ENCODE data around the gene SERPIND1. TPM values are rescaled to one million over a fixed set of nuclear protein-coding genes. Genes with fewer than 3 reads are reported as not detected.

The SERPIND1 gene
- total and polyA plus RNA-seq, 2 experiments from 2014 or later: not detected

DNA sequence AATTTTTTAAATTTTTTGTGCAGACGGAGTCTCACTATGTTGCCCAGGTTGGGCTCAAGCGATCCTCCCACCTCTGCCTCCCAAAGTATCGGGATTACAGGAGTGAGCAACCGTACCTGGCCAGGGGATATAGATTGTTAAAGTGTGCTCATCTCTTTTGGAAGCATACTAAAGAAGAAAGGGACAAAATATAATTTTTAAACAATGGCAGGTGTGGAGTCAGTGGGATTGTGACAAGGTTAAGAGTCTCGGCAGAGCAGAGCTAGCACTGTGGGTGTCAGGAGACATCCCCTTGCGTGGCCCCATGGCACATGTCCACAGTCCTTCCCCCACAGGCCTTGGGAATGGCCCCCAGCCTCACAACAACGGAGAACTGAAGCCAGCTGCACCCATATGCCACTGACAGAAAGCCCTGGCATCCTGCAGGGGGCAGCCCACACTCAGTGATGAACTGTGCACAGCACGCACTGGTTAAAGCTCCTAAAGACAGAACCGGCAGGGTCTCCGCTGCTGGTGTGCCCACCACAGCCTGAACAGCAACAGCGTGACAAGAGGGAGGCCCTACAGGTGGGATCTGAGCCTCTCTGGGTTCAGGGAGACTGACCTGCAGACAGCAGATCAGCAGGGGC is 29.9 kb downstream of the SERPIND1 start:
- ATAC-seq: peak; percentile 97
- no peaks in the 10 kb centered on the region for H3K4me1 ChIP-seq (ENCODE audit: insufficient read depth)
- H4K20me1 ChIP-seq (replicated peaks; ENCODE audit: insufficient read depth): 0 out of 2 replicates have a peak, but pooled peaks cover 6% of the 10 kb centered on the region
- no peak overlapping the region; the same call in 1 of the 2 replicates for H3K27ac Mint-ChIP-seq
- no peaks in the 10 kb centered on the region for H3K4me1 Mint-ChIP-seq
- no peak overlapping the region for H2AFZ ChIP-seq
- H3K4me3 Mint-ChIP-seq: no peak overlapping the region
- no peaks in the 10 kb centered on the region for H3K27me3 ChIP-seq (ENCODE audit: insufficient read depth)
- no peaks in the 10 kb centered on the region for H3K27me3 Mint-ChIP-seq (ENCODE audit: insufficient read depth, low read depth, poor library complexity)
- H3F3A ChIP-seq (replicated peaks; ENCODE audit: low read depth): no peaks in the 10 kb centered on the region
- peaks cover 21% of the 10 kb centered on the region for H3K36me3 Mint-ChIP-seq (ENCODE audit: low read depth)
- no peaks in the 10 kb centered on the region for H3K9me2 ChIP-seq (ENCODE audit: insufficient read depth)
- H3K36me3 ChIP-seq (ENCODE audit: insufficient read depth): peaks cover 6% of the 10 kb centered on the region
- no peak overlapping the region for H3K27ac ChIP-seq (ENCODE audit: low read depth)
- no peak overlapping the region for H3K4me3 ChIP-seq
- H3K9me3 Mint-ChIP-seq: no peaks in the 10 kb centered on the region
- no peaks in the 10 kb centered on the region for H3K79me2 ChIP-seq (replicated peaks; ENCODE audit: insufficient read depth)
- TF ChIP-seq NANOG (IDR thresholded peaks at IDR 0.05; ENCODE audit: borderline replicate concordance) (no peak), EZH2 (IDR thresholded peaks at IDR 0.05; ENCODE audit: low read depth, unreplicated experiment) (no peak), ZNF114 (CRISPR knock-in tag; IDR thresholded peaks at IDR 0.05) (no peak), POLR2AphosphoS5 (IDR thresholded peaks at IDR 0.05; ENCODE audit: low read depth) (no peak), STAT1 (IDR thresholded peaks at IDR 0.05; ENCODE audit: unreplicated experiment) (no peak), CREB1 (CRISPR knock-in tag; IDR thresholded peaks at IDR 0.05; ENCODE audit: low read depth) (no peak)
- TF ChIP-seq, protein P1, sequence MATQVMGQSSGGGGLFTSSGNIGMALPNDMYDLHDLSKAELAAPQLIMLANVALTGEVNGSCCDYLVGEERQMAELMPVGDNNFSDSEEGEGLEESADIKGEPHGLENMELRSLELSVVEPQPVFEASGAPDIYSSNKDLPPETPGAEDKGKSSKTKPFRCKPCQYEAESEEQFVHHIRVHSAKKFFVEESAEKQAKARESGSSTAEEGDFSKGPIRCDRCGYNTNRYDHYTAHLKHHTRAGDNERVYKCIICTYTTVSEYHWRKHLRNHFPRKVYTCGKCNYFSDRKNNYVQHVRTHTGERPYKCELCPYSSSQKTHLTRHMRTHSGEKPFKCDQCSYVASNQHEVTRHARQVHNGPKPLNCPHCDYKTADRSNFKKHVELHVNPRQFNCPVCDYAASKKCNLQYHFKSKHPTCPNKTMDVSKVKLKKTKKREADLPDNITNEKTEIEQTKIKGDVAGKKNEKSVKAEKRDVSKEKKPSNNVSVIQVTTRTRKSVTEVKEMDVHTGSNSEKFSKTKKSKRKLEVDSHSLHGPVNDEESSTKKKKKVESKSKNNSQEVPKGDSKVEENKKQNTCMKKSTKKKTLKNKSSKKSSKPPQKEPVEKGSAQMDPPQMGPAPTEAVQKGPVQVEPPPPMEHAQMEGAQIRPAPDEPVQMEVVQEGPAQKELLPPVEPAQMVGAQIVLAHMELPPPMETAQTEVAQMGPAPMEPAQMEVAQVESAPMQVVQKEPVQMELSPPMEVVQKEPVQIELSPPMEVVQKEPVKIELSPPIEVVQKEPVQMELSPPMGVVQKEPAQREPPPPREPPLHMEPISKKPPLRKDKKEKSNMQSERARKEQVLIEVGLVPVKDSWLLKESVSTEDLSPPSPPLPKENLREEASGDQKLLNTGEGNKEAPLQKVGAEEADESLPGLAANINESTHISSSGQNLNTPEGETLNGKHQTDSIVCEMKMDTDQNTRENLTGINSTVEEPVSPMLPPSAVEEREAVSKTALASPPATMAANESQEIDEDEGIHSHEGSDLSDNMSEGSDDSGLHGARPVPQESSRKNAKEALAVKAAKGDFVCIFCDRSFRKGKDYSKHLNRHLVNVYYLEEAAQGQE (IDR thresholded peaks at IDR 0.05; ENCODE audit: unreplicated experiment): no peak
- TF ChIP-seq, protein P2, sequence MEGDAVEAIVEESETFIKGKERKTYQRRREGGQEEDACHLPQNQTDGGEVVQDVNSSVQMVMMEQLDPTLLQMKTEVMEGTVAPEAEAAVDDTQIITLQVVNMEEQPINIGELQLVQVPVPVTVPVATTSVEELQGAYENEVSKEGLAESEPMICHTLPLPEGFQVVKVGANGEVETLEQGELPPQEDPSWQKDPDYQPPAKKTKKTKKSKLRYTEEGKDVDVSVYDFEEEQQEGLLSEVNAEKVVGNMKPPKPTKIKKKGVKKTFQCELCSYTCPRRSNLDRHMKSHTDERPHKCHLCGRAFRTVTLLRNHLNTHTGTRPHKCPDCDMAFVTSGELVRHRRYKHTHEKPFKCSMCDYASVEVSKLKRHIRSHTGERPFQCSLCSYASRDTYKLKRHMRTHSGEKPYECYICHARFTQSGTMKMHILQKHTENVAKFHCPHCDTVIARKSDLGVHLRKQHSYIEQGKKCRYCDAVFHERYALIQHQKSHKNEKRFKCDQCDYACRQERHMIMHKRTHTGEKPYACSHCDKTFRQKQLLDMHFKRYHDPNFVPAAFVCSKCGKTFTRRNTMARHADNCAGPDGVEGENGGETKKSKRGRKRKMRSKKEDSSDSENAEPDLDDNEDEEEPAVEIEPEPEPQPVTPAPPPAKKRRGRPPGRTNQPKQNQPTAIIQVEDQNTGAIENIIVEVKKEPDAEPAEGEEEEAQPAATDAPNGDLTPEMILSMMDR (conservative IDR thresholded peaks at IDR 0.05; ENCODE audit: low read depth in 2 of 2): peak; percentile 71 to 85
- TF ChIP-seq, protein P3, sequence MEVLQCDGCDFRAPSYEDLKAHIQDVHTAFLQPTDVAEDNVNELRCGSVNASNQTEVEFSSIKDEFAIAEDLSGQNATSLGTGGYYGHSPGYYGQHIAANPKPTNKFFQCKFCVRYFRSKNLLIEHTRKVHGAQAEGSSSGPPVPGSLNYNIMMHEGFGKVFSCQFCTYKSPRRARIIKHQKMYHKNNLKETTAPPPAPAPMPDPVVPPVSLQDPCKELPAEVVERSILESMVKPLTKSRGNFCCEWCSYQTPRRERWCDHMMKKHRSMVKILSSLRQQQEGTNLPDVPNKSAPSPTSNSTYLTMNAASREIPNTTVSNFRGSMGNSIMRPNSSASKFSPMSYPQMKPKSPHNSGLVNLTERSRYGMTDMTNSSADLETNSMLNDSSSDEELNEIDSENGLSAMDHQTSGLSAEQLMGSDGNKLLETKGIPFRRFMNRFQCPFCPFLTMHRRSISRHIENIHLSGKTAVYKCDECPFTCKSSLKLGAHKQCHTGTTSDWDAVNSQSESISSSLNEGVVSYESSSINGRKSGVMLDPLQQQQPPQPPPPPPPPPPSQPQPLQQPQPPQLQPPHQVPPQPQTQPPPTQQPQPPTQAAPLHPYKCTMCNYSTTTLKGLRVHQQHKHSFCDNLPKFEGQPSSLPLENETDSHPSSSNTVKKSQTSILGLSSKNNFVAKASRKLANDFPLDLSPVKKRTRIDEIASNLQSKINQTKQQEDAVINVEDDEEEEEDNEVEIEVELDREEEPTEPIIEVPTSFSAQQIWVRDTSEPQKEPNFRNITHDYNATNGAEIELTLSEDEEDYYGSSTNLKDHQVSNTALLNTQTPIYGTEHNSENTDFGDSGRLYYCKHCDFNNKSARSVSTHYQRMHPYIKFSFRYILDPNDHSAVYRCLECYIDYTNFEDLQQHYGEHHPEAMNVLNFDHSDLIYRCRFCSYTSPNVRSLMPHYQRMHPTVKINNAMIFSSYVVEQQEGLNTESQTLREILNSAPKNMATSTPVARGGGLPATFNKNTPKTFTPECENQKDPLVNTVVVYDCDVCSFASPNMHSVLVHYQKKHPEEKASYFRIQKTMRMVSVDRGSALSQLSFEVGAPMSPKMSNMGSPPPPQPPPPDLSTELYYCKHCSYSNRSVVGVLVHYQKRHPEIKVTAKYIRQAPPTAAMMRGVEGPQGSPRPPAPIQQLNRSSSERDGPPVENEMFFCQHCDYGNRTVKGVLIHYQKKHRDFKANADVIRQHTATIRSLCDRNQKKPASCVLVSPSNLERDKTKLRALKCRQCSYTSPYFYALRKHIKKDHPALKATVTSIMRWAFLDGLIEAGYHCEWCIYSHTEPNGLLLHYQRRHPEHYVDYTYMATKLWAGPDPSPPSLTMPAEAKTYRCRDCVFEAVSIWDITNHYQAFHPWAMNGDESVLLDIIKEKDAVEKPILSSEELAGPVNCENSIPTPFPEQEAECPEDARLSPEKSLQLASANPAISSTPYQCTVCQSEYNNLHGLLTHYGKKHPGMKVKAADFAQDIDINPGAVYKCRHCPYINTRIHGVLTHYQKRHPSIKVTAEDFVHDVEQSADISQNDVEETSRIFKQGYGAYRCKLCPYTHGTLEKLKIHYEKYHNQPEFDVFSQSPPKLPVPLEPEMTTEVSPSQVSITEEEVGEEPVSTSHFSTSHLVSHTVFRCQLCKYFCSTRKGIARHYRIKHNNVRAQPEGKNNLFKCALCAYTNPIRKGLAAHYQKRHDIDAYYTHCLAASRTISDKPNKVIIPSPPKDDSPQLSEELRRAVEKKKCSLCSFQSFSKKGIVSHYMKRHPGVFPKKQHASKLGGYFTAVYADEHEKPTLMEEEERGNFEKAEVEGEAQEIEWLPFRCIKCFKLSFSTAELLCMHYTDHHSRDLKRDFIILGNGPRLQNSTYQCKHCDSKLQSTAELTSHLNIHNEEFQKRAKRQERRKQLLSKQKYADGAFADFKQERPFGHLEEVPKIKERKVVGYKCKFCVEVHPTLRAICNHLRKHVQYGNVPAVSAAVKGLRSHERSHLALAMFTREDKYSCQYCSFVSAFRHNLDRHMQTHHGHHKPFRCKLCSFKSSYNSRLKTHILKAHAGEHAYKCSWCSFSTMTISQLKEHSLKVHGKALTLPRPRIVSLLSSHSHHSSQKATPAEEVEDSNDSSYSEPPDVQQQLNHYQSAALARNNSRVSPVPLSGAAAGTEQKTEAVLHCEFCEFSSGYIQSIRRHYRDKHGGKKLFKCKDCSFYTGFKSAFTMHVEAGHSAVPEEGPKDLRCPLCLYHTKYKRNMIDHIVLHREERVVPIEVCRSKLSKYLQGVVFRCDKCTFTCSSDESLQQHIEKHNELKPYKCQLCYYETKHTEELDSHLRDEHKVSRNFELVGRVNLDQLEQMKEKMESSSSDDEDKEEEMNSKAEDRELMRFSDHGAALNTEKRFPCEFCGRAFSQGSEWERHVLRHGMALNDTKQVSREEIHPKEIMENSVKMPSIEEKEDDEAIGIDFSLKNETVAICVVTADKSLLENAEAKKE (CRISPR knock-in tag; IDR thresholded peaks at IDR 0.05): no peak
- peak; percentile 65 for DNase-seq (ENCODE audit: low spot score)
- H3K4me2 ChIP-seq: no peak overlapping the region

Measured in GM23338 (cell line).